Neural progenitor cell (in vitro differentiated cells): ENCODE data around the gene STK38L. TPM values are rescaled to one million over a fixed set of nuclear protein-coding genes. Genes with fewer than 3 reads are reported as not detected.
"Not testable (repeated sequence)": the region's sequence is repeated elsewhere in the genome, so short reads cannot be mapped to it uniquely, and the experiment has no call there.

ENCODE experiments used
- DNase-seq: peaks from one replicate; pipeline ENCODE4 v3.0.0-alpha.2; 2016; ENCODE audit warnings: low spot score
- H2AFZ ChIP-seq: fragments of 200-600 bp; sonication (generic); replicated peaks from 2 replicates; pipeline ENCODE4 v1.6.1; 2016; ENCODE audit warnings: antibody characterized with exemption
- H3F3A ChIP-seq: fragments of 200-600 bp; sonication (generic); 2 replicates; pipeline ENCODE4 v1.6.1; 2016; ENCODE audit warnings: antibody characterized with exemption, low read depth
- H3K27ac ChIP-seq: fragments of 200-600 bp; sonication (generic); 2 replicates; pipeline ENCODE4 v1.5.1; 2016; ENCODE audit warnings: mild to moderate bottlenecking
- H3K27me3 ChIP-seq: fragments of 200-600 bp; sonication (generic); 2 replicates; pipeline ENCODE4 v1.6.1; 2016; ENCODE audit warnings: mild to moderate bottlenecking, moderate library complexity
- H3K36me3 ChIP-seq: fragments of 200-600 bp; sonication (generic); 2 replicates; pipeline ENCODE4 v1.5.1; 2016
- H3K4me1 ChIP-seq: fragments of 200-600 bp; sonication (generic); 2 replicates; pipeline ENCODE4 v1.6.1; 2016; ENCODE audit warnings: mixed run types
- H3K4me2 ChIP-seq: fragments of 200-600 bp; sonication (generic); 2 replicates; pipeline ENCODE4 v1.6.1; 2016
- H3K4me3 ChIP-seq: fragments of 200-600 bp; sonication (generic); 2 replicates; pipeline ENCODE4 v1.5.1; 2016
- H3K79me2 ChIP-seq: fragments of 200-600 bp; sonication (generic); 2 replicates; pipeline ENCODE4 v1.6.1; 2016; ENCODE audit warnings: low read depth
- H3K9ac ChIP-seq: fragments of 200-600 bp; sonication (generic); 2 replicates; pipeline ENCODE4 v1.6.1; 2016
- H3K9me3 ChIP-seq: fragments of 200-600 bp; sonication (generic); 2 replicates; pipeline ENCODE4 v1.5.1; 2016; ENCODE audit warnings: low read depth
- H4K20me1 ChIP-seq: fragments of 200-600 bp; sonication (generic); 2 replicates; pipeline ENCODE4 v1.6.1; 2016; ENCODE audit warnings: low read depth
- H3K27ac Mint-ChIP-seq: 3 replicates; pipeline ENCODE4 v1.8.0; 2021; ENCODE audit warnings: mixed read lengths
- H3K27me3 Mint-ChIP-seq: 2 replicates; pipeline ENCODE4 v1.8.0; 2022; ENCODE audit warnings: low read depth, mild to moderate bottlenecking, inconsistent platforms, moderate library complexity, mixed read lengths; ENCODE audit not compliant: insufficient read depth
- H3K36me3 Mint-ChIP-seq: 3 replicates; pipeline ENCODE4 v1.8.0; 2021; ENCODE audit warnings: mixed read lengths
- H3K4me1 Mint-ChIP-seq: 3 replicates; pipeline ENCODE4 v1.8.0; 2021; ENCODE audit warnings: mixed read lengths
- H3K4me3 Mint-ChIP-seq: 3 replicates; pipeline ENCODE4 v1.8.0; 2021; ENCODE audit warnings: mild to moderate bottlenecking, moderate library complexity, mixed read lengths
- H3K9me3 Mint-ChIP-seq: 3 replicates; pipeline ENCODE4 v1.8.0; 2020; ENCODE audit warnings: mixed read lengths
- EZH2 ChIP-seq: fragments of 200-600 bp; sonication (generic); IDR thresholded peaks from 2 replicates; pipeline ENCODE4 v1.6.1; 2017; ENCODE audit warnings: antibody characterized with exemption, mild to moderate bottlenecking, moderate library complexity
- EZH2phosphoT487 ChIP-seq: fragments of 200-600 bp; sonication (generic); IDR thresholded peaks from 2 replicates; pipeline ENCODE4 v1.6.1; 2017; ENCODE audit warnings: antibody characterized with exemption
- total RNA-seq: library from RNA; depleted of rRNA; stranded (reverse); fragments of >200 nt; gene quantifications from 2 replicates; pipeline ENCODE4 v1.2.3, GENCODE V29; 2015; ENCODE audit warnings: low replicate concordance
- TF ChIP-seq, protein P1 (sequence below): fragments of 200-600 bp; sonication (generic); IDR thresholded peaks from 2 replicates; pipeline ENCODE4 v1.5.1; 2017; ENCODE audit warnings: antibody characterized with exemption, mild to moderate bottlenecking

STK38L gene
- total RNA-seq, 1 donor from 2014 or later = 62.6 TPM

DNA sequence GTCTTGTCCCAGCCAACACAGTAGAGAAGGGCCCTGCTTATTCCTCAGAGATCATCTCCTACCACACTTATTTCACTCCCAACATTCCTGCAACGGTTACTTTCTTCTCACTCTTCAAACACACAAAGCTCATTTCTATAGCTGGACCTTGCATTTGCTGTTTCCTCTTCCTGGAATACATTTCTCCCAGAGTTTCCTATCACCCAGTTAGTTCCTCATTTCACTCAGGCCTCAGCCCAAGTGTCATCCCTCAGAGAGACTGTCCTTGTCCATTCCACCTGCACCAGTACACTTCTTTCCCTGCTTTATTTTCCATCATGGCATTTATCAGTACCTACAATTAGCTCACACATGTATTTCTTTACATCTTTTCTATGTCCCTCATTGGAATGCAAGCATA lies 14.7 kb upstream of the STK38L start:
- TF ChIP-seq EZH2 = no peak
- no peak for TF ChIP-seq EZH2phosphoT487
- TF ChIP-seq, protein P1, sequence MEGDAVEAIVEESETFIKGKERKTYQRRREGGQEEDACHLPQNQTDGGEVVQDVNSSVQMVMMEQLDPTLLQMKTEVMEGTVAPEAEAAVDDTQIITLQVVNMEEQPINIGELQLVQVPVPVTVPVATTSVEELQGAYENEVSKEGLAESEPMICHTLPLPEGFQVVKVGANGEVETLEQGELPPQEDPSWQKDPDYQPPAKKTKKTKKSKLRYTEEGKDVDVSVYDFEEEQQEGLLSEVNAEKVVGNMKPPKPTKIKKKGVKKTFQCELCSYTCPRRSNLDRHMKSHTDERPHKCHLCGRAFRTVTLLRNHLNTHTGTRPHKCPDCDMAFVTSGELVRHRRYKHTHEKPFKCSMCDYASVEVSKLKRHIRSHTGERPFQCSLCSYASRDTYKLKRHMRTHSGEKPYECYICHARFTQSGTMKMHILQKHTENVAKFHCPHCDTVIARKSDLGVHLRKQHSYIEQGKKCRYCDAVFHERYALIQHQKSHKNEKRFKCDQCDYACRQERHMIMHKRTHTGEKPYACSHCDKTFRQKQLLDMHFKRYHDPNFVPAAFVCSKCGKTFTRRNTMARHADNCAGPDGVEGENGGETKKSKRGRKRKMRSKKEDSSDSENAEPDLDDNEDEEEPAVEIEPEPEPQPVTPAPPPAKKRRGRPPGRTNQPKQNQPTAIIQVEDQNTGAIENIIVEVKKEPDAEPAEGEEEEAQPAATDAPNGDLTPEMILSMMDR = no peak
- Mint-ChIP-seq H3K36me3 (no peaks in the 10 kb centered on the region), H3K27ac (no peak overlapping the region), H3K27me3 (no peaks in the 10 kb centered on the region), H3K9me3 (no peaks in the 10 kb centered on the region), H3K4me1 (peaks cover 18% of the 10 kb centered on the region), H3K4me3 (no peak overlapping the region)
- Histone ChIP-seq H3K9me3 (no peaks in the 10 kb centered on the region), H3K27me3 (no peaks in the 10 kb centered on the region), H3K27ac (no peak overlapping the region), H3K4me1 (peaks cover 10% of the 10 kb centered on the region), H2AFZ (no peak overlapping the region), H3F3A (no peaks in the 10 kb centered on the region), H3K79me2 (no peaks in the 10 kb centered on the region), H4K20me1 (no peaks in the 10 kb centered on the region), H3K4me3 (no peak overlapping the region), H3K9ac (no peak overlapping the region), H3K4me2 (no peak overlapping the region), H3K36me3 (no peaks in the 10 kb centered on the region)
- DNase-seq = no peak

DNA sequence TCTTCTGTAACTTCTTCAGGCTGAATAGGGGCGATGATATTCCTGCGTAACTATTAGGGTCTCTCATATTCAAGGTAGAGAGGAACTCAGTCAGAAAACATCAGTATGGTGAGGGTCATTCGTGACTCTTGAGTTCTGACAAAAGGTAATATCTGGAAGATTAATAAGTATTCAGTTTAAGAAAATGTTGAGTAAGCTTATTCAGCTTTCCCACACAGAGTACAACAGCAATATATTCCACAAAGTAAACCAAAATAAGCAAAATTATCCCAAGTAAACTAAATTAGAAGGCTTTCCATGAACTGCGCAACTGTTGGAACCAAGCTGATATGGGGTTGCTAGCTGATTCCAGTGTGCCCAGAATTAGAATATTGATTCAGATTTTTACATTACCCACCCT lies 12.7 kb upstream of the STK38L start:
- not testable (repeated sequence) for H3K36me3 Mint-ChIP-seq, H3K27ac ChIP-seq, H3K4me3 ChIP-seq, H3K27me3 ChIP-seq, H3K4me3 Mint-ChIP-seq, H3K9ac ChIP-seq, H3K9me3 Mint-ChIP-seq, H2AFZ ChIP-seq, DNase-seq, H3K27me3 Mint-ChIP-seq, H4K20me1 ChIP-seq, H3K9me3 ChIP-seq, H3K36me3 ChIP-seq, H3K79me2 ChIP-seq, H3K27ac Mint-ChIP-seq, H3F3A ChIP-seq, H3K4me2 ChIP-seq, H3K4me1 ChIP-seq
- H3K4me1 Mint-ChIP-seq = peaks cover 11% of the 10 kb centered on the region

DNA sequence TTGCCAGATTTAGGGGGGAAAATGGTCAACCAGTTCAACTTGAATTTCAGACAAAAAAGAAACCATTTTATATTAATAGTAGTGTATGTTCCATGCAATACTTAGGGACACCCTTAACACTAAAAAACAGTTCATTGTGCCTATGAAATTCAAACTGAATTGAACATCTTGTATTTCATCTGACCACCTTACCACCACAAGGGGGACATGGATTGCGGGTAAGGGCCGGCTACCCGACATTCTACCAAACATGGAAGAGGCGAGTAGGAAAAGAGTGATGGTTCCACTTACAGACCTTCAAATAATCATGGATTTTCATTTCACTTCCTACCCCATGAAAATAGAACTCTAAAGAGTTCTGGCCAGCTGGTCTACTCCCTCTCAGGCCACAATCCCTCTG lies 10.3 kb upstream of the STK38L start:
- Mint-ChIP-seq H3K27ac (no peak overlapping the region), H3K4me1 (no peaks in the 10 kb centered on the region), H3K27me3 (no peaks in the 10 kb centered on the region), H3K36me3 (no peaks in the 10 kb centered on the region), H3K9me3 (no peaks in the 10 kb centered on the region), H3K4me3 (no peak overlapping the region)
- H3K4me2 ChIP-seq = no peak overlapping the region
- no peaks in the 10 kb centered on the region for H3K79me2 ChIP-seq
- H3F3A ChIP-seq = no peaks in the 10 kb centered on the region
- no peak overlapping the region for H3K4me3 ChIP-seq
- DNase-seq = no peak
- H3K9me3 ChIP-seq = no peaks in the 10 kb centered on the region
- no peak overlapping the region for H3K9ac ChIP-seq
- no peaks in the 10 kb centered on the region for H3K27me3 ChIP-seq
- no peak overlapping the region for H3K27ac ChIP-seq
- no peaks in the 10 kb centered on the region for H3K4me1 ChIP-seq
- H3K36me3 ChIP-seq = no peaks in the 10 kb centered on the region
- H4K20me1 ChIP-seq = no peaks in the 10 kb centered on the region
- H2AFZ ChIP-seq = no peak overlapping the region
- TF ChIP-seq, protein P1 = peak; percentile 34
- no peak for TF ChIP-seq EZH2phosphoT487

DNA sequence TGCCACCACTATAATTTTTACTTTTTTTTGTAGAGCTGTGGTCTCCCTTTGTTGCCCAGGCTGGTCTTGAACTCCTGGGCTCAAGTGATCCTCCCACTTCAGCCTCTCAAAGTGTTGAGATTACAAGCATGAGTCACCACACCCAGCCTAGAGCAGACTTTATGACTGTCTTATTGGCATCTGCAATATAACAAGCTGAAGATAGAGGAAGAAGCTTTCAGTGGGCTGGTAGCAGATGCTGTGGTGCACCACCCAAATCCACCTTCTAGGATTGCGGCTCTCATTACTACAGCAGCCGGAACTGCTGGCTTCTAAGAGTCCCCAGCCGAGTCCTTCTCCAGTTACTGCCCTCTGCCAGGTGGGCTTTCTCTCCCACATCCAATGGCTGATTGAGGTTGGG lies 7.6 kb upstream of the STK38L start:
- H3K27ac Mint-ChIP-seq = no peak overlapping the region
- TF ChIP-seq, protein P1 = no peak
- TF ChIP-seq EZH2phosphoT487 = no peak
- H3K27me3 Mint-ChIP-seq = no peaks in the 10 kb centered on the region
- no peak overlapping the region for H3K4me3 Mint-ChIP-seq
- Histone ChIP-seq H2AFZ (peak overlapping the region; percentile 37), H3K79me2 (no peaks in the 10 kb centered on the region), H3K36me3 (no peaks in the 10 kb centered on the region), H3K27ac (no peak overlapping the region), H4K20me1 (no peaks in the 10 kb centered on the region), H3K4me1 (no peaks in the 10 kb centered on the region), H3K27me3 (no peaks in the 10 kb centered on the region), H3F3A (peaks cover 5% of the 10 kb centered on the region), H3K4me3 (no peak overlapping the region), H3K9me3 (no peaks in the 10 kb centered on the region), H3K4me2 (no peak overlapping the region), H3K9ac (no peak overlapping the region)
- H3K9me3 Mint-ChIP-seq = no peaks in the 10 kb centered on the region
- H3K36me3 Mint-ChIP-seq = no peaks in the 10 kb centered on the region
- DNase-seq = no peak
- H3K4me1 Mint-ChIP-seq = no peaks in the 10 kb centered on the region
